Neural cell (in vitro differentiated cells): Measurements from ENCODE around the gene TBC1D24. TPM values are rescaled to one million over a fixed set of nuclear protein-coding genes. Genes with fewer than 3 reads are reported as not detected.

Experiments used
- H2AFZ ChIP-seq: fragments of 200-600, 300-800 bp; sonication (generic), shearing (Covaris generic); 2 replicates; pipeline ENCODE4 v1.6.0; 2014; ENCODE audit warnings: low read depth, mild to moderate bottlenecking, antibody characterized with exemption, low read length, moderate library complexity
- H3F3A ChIP-seq: fragments of 200-600 bp; shearing (Covaris generic); 2 replicates; pipeline ENCODE4 v1.6.1; 2016; ENCODE audit warnings: mild to moderate bottlenecking, moderate library complexity, mixed read lengths, antibody characterized with exemption, low read length; ENCODE audit not compliant: insufficient read depth, poor library complexity, severe bottlenecking
- H3K27ac ChIP-seq: fragments of 200-600, 300-800 bp; sonication (generic), shearing (Covaris generic); 2 replicates; pipeline ENCODE4 v1.5.1; 2014; ENCODE audit warnings: mild to moderate bottlenecking, low read length, moderate library complexity
- H3K27me3 ChIP-seq: fragments of 300-800, 200-600 bp; sonication (generic), shearing (Covaris generic); 2 replicates; pipeline ENCODE4 v1.6.0; 2014; ENCODE audit warnings: mild to moderate bottlenecking, low read depth, low read length, moderate library complexity; ENCODE audit not compliant: insufficient read depth
- H3K36me3 ChIP-seq: fragments of 300-800, 200-600 bp; sonication (generic), shearing (Covaris generic); 2 replicates; pipeline ENCODE4 v1.5.1; 2014; ENCODE audit warnings: mild to moderate bottlenecking, antibody characterized with exemption, low read length, moderate library complexity; ENCODE audit not compliant: insufficient read depth
- H3K4me2 ChIP-seq: fragments of 300-800, 200-600 bp; sonication (generic), shearing (Covaris generic); 2 replicates; pipeline ENCODE4 v1.6.0; 2014; ENCODE audit warnings: mild to moderate bottlenecking, low read length
- H3K4me3 ChIP-seq: fragments of 300-800, 200-600 bp; sonication (generic), shearing (Covaris generic); 2 replicates; pipeline ENCODE4 v1.5.1; 2014; ENCODE audit warnings: mild to moderate bottlenecking, low read length, moderate library complexity
- H3K79me2 ChIP-seq: fragments of 200-600 bp; shearing (Covaris generic); replicated peaks from 2 replicates; pipeline ENCODE4 v1.6.0; 2014; ENCODE audit warnings: mild to moderate bottlenecking, low read length, moderate library complexity; ENCODE audit not compliant: insufficient read depth
- H3K9ac ChIP-seq: fragments of 300-800, 200-600 bp; sonication (generic), shearing (Covaris generic); 2 replicates; pipeline ENCODE4 v1.6.1; 2016; ENCODE audit warnings: mild to moderate bottlenecking, low read length, mixed read lengths
- H3K9me2 ChIP-seq: fragments of 200-600 bp; shearing (Covaris generic); 2 replicates; pipeline ENCODE4 v1.6.1; 2016; ENCODE audit warnings: mild to moderate bottlenecking, low read length, mixed read lengths; ENCODE audit not compliant: insufficient read depth
- H3K9me3 ChIP-seq: fragments of 200-600, 300-800 bp; sonication (generic), shearing (Covaris generic); 2 replicates; pipeline ENCODE4 v1.6.1; 2016; ENCODE audit warnings: mild to moderate bottlenecking, mixed run types, low read length, moderate library complexity, mixed read lengths
- H4K20me1 ChIP-seq: fragments of 200-600 bp; shearing (Covaris generic); 2 replicates; pipeline ENCODE4 v1.6.1; 2016; ENCODE audit warnings: mild to moderate bottlenecking, mixed run types; ENCODE audit not compliant: insufficient read depth
- EZH2 ChIP-seq: fragments of 200-600, 300-800 bp; shearing (Covaris generic), sonication (generic); IDR thresholded peaks from 2 replicates; pipeline ENCODE4 v1.6.1; 2014; ENCODE audit warnings: antibody characterized with exemption, low read length, borderline replicate concordance, mild to moderate bottlenecking; ENCODE audit not compliant: insufficient read depth, poor library complexity, severe bottlenecking
- MXI1 ChIP-seq: fragments of 450-650 bp; conservative IDR thresholded peaks from 2 replicates; pipeline ENCODE4 v1.6.1; 2014; ENCODE audit warnings: antibody characterized with exemption, mild to moderate bottlenecking; ENCODE audit not compliant: poor library complexity, severe bottlenecking
- POLR2AphosphoS5 ChIP-seq: IDR thresholded peaks from 2 replicates; pipeline ENCODE4 v1.6.1; 2012
- RAD21 ChIP-seq: fragments of 450-650 bp; conservative IDR thresholded peaks from 2 replicates; pipeline ENCODE4 v1.6.1; 2014; ENCODE audit warnings: antibody characterized with exemption, mild to moderate bottlenecking, moderate library complexity
- TAF1 ChIP-seq: IDR thresholded peaks from 2 replicates; pipeline ENCODE4 v1.6.1; 2012; ENCODE audit warnings: low read depth
- polyA plus RNA-seq: library from polyadenylated mRNA; depleted of rRNA; stranded (reverse); fragments of >200 nt; gene quantifications from 2 replicates; pipeline ENCODE4 v1.2.3, GENCODE V29; 2014
- TF ChIP-seq, protein P1 (sequence below): IDR thresholded peaks from 2 replicates; pipeline ENCODE4 v1.6.1; 2012; ENCODE audit warnings: borderline replicate concordance

Gene TBC1D24
- polyA plus RNA-seq, 1 donor from 2014 or later, result 27.1 TPM

DNA sequence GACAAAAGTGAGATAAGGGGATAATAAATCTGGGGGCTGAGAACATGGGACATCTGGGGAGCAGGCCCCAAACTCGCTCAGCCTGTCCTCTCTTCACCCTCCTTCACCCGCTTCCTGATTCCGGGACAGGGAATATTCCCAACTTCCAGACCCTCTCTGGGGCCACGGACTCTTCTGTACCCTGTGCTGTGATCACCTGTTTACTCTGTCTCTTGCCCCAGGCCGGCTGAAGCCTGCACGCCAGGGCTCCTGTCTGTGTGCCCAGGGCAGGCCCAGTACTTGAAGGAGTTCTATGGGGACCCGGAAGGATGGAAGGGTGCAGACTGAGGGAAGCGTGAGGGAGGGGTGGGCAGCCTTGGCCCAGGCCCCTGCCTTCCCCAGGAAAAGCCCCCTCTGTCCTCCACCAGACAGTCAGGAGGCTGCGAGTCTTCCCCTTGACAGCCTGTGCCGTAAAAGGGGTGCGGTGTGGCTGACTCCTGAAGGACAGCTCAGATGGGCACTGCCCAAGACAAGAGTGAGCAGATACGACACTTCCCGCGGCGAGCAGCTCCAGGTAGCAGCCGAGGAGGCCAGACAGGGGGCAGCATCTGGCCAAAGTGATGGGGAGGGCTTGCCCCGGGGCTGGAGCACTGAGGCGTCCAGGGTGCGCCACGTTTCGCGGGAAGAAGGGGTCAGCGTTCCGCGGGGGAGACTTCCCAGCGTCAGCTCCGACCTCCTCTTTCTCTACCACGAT lies 46.7 kb upstream of the TBC1D24 start:
- H3K9me3 ChIP-seq, result no peaks in the 10 kb centered on the region
- H3K9ac ChIP-seq, result peak overlapping the region; percentile 55
- H3K4me2 ChIP-seq, result no peak overlapping the region
- peak overlapping the region; percentile 76 for H2AFZ ChIP-seq
- TF ChIP-seq POLR2AphosphoS5 (no peak), RAD21 (no peak), EZH2 (no peak), MXI1 (no peak)
- TF ChIP-seq, protein P1, sequence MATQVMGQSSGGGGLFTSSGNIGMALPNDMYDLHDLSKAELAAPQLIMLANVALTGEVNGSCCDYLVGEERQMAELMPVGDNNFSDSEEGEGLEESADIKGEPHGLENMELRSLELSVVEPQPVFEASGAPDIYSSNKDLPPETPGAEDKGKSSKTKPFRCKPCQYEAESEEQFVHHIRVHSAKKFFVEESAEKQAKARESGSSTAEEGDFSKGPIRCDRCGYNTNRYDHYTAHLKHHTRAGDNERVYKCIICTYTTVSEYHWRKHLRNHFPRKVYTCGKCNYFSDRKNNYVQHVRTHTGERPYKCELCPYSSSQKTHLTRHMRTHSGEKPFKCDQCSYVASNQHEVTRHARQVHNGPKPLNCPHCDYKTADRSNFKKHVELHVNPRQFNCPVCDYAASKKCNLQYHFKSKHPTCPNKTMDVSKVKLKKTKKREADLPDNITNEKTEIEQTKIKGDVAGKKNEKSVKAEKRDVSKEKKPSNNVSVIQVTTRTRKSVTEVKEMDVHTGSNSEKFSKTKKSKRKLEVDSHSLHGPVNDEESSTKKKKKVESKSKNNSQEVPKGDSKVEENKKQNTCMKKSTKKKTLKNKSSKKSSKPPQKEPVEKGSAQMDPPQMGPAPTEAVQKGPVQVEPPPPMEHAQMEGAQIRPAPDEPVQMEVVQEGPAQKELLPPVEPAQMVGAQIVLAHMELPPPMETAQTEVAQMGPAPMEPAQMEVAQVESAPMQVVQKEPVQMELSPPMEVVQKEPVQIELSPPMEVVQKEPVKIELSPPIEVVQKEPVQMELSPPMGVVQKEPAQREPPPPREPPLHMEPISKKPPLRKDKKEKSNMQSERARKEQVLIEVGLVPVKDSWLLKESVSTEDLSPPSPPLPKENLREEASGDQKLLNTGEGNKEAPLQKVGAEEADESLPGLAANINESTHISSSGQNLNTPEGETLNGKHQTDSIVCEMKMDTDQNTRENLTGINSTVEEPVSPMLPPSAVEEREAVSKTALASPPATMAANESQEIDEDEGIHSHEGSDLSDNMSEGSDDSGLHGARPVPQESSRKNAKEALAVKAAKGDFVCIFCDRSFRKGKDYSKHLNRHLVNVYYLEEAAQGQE, result no peak
- peak overlapping the region; percentile 99 for H3K4me3 ChIP-seq
- H3K9me2 ChIP-seq, result no peaks in the 10 kb centered on the region
- H3K79me2 ChIP-seq, result peaks cover 6% of the 10 kb centered on the region
- H3K36me3 ChIP-seq, result peaks cover 5% of the 10 kb centered on the region
- H3F3A ChIP-seq, result no peaks in the 10 kb centered on the region
- no peaks in the 10 kb centered on the region for H4K20me1 ChIP-seq
- H3K27ac ChIP-seq, result no peak overlapping the region
- no peaks in the 10 kb centered on the region for H3K27me3 ChIP-seq

DNA sequence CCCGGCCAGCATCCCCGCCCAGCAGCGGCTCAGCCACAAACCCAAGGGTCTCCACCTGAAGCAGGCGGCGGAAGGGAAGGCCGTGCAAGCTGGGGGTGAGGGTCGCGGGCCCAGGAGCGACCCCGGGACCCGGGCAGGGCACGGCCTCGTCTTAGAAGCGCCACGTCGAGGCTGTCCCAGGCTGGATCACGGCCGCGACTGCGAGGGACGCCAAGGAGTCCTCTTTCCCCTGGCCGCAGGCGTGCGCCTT lies 46.2 kb upstream of the TBC1D24 start:
- no peak for TF ChIP-seq RAD21
- TF ChIP-seq TAF1, result no peak
- no peak for TF ChIP-seq EZH2
- TF ChIP-seq MXI1, result peak; percentile 49
- TF ChIP-seq POLR2AphosphoS5, result no peak
- TF ChIP-seq, protein P1, result no peak
- Histone ChIP-seq H3K79me2 (peaks cover 6% of the 10 kb centered on the region), H3K9ac (peak overlapping the region; percentile 55), H3K27ac (no peak overlapping the region), H3K4me2 (no peak overlapping the region), H3F3A (no peaks in the 10 kb centered on the region), H2AFZ (peak overlapping the region; percentile 76), H3K9me3 (no peaks in the 10 kb centered on the region), H4K20me1 (no peaks in the 10 kb centered on the region), H3K9me2 (no peaks in the 10 kb centered on the region), H3K27me3 (no peaks in the 10 kb centered on the region), H3K36me3 (peaks cover 5% of the 10 kb centered on the region), H3K4me3 (peak overlapping the region; percentile 99)
